Lower leg skin (tissue), 4 donors: ENCODE results near the gene SKA1. TPM values are rescaled to one million over a fixed set of nuclear protein-coding genes. Genes with fewer than 3 reads are reported as not detected.
A peak's percentile ranks its signal among the peaks of the same experiment; 100 is the strongest.

Experiments
- DNase-seq, 2 donors: peaks; one replicate each; pipeline ENCODE4 v3.0.0-alpha.2; 2019; ENCODE audit warnings: low spot score in 2 of 2
- H3K4me3 ChIP-seq: fragments of 200-600 bp; sonication (generic); 2 replicates; pipeline ENCODE4 v1.5.1; 2017; ENCODE audit warnings: mild to moderate bottlenecking, low read depth; ENCODE audit not compliant: poor library complexity, severe bottlenecking
- POLR2A ChIP-seq, 2 donors: fragments of 450-650 bp; IDR thresholded peaks; one replicate each; pipeline ENCODE4 v1.6.1; 2016 to 2017; ENCODE audit warnings: antibody characterized with exemption in 2 of 2, mild to moderate bottlenecking in 1 of 2, moderate library complexity in 1 of 2
- WGBS, 2 donors: methylation state at CpG; one replicate each; pipeline ENCODE4 v1.1.5; 2018; 5-methylcytosine and 5-hydroxymethylcytosine counted together
- intact Hi-C: fragments of 100-400 bp; cut with DNase I; formaldehyde crosslinking; loops from one replicate; pipeline ENCODE4 v1.15.0; 2023; ENCODE audit warnings: low total_unique reads
- total RNA-seq, 4 donors: library from RNA; depleted of rRNA; stranded (reverse); fragments of >200 nt; gene quantifications; one replicate each; pipeline ENCODE4 v1.1.0, GENCODE V29; 2016
- TF ChIP-seq, protein P1 (sequence below), 3 donors: fragments of 450-650 bp; IDR thresholded peaks; one replicate each; pipeline ENCODE4 v1.5.1; 2016; ENCODE audit warnings: antibody characterized with exemption in 3 of 3, mild to moderate bottlenecking in 3 of 3, moderate library complexity in 2 of 3

Gene SKA1
- under 1 TPM; 0.07 to 0.68 (median 0.27) TPM for total RNA-seq

GRCh38 chr18:50374753-50375391 lies at the start of gene SKA1:
TSS of gene SKA1 (plus strand) at chr18:50375046. CDS start at chr18:50375831, 785 bp downstream.
- no peak for TF ChIP-seq POLR2A (IDR thresholded peaks at IDR 0.05)
- TF ChIP-seq, protein P1, sequence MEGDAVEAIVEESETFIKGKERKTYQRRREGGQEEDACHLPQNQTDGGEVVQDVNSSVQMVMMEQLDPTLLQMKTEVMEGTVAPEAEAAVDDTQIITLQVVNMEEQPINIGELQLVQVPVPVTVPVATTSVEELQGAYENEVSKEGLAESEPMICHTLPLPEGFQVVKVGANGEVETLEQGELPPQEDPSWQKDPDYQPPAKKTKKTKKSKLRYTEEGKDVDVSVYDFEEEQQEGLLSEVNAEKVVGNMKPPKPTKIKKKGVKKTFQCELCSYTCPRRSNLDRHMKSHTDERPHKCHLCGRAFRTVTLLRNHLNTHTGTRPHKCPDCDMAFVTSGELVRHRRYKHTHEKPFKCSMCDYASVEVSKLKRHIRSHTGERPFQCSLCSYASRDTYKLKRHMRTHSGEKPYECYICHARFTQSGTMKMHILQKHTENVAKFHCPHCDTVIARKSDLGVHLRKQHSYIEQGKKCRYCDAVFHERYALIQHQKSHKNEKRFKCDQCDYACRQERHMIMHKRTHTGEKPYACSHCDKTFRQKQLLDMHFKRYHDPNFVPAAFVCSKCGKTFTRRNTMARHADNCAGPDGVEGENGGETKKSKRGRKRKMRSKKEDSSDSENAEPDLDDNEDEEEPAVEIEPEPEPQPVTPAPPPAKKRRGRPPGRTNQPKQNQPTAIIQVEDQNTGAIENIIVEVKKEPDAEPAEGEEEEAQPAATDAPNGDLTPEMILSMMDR (IDR thresholded peaks at IDR 0.05), result no peak
- 1% methylated on average over 29 to 46 of the region's 47 CpGs for WGBS, 2 donors
- intact Hi-C loops, result no loop called here
- peak within 1 kb of the TSS; percentile 32 for H3K4me3 ChIP-seq
- peak; percentile 85 to 97 for DNase-seq

DNA sequence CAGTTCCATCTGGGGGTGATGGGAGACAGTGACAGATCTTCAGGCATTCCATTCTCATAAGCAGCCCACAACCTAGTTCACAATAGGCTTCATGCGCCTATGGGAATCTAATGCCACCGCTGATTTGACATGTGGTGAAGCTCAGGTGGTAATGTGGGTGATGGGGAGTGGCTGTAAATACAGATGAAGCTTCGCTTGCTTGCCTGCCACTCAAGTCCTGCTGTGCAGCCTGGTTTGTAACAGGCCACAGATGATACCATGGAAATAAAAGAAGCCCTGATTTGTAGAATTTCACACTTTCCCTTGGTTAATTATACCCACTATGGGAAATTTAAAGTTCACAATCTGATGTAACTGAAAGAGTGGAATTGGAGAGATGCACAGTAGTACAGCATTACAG lies 46.9 kb upstream of the SKA1 start:
- TF ChIP-seq POLR2A (IDR thresholded peaks at IDR 0.05), result no peak
- TF ChIP-seq, protein P1 (IDR thresholded peaks at IDR 0.05), result no peak
- DNase-seq, result no peak
- no peak overlapping the region for H3K4me3 ChIP-seq
- 81 to 83% methylated on average over 3 of the region's 3 CpGs for WGBS, 2 donors
- intact Hi-C loops, result no loop called here

- no peak overlapping the region for H3K4me3 ChIP-seq
- intact Hi-C loops, result no loop called here
- TF ChIP-seq, protein P1 (IDR thresholded peaks at IDR 0.05), result no peak
- no peak for TF ChIP-seq POLR2A (IDR thresholded peaks at IDR 0.05)
- DNase-seq, result no peak
Measured at GRCh38 chr18:50330176-50330575, 44.7 kb upstream of the SKA1 start.

- no peak overlapping the region for H3K4me3 ChIP-seq
- 67 to 72% methylated on average over 1 of the region's 1 CpG for WGBS, 2 donors
- TF ChIP-seq, protein P1 (IDR thresholded peaks at IDR 0.05), result no peak
- TF ChIP-seq POLR2A (IDR thresholded peaks at IDR 0.05), result no peak
- intact Hi-C loops, result no loop called here
- DNase-seq, result no peak
Measured at GRCh38 chr18:50331691-50332090, 43.2 kb upstream of the SKA1 start.

- WGBS, 2 donors, result 84 to 85% methylated on average over 7 of the region's 7 CpGs
- intact Hi-C loops, result no loop called here
- TF ChIP-seq, protein P1 (IDR thresholded peaks at IDR 0.05), result no peak
- TF ChIP-seq POLR2A (IDR thresholded peaks at IDR 0.05), result no peak
- H3K4me3 ChIP-seq, result no peak overlapping the region
- no peak for DNase-seq
Measured at GRCh38 chr18:50334546-50335152, 40.2 kb upstream of the SKA1 start.
